HG03039 (cell line): ENCODE measurements around the gene SORCS3.

ENCODE experiments used
- ATAC-seq: cut with Tn5 transposase; IDR thresholded peaks from one replicate; pipeline ENCODE4 v1.9.1; 2021; ENCODE audit warnings: mild to moderate bottlenecking, moderate library complexity; ENCODE audit not compliant: unreplicated experiment

SORCS3 gene

GRCh38 chr10:104641187-104641936, at the start of gene SORCS3:
Gene SORCS3, plus strand, starts transcription at chr10:104641290.
- ATAC-seq = no peak

GRCh38 chr10:104591441-104591840, 49.6 kb upstream of the SORCS3 start:
- ATAC-seq = no peak

GRCh38 chr10:104601166-104601565, 39.9 kb upstream of the SORCS3 start:
- no peak for ATAC-seq

GRCh38 chr10:104608091-104608828, 32.8 kb upstream of the SORCS3 start:
- no peak for ATAC-seq

GRCh38 chr10:104612571-104613205, 28.4 kb upstream of the SORCS3 start:
- ATAC-seq = no peak

- ATAC-seq = no peak
Measured at GRCh38 chr10:104613406-104613805, 27.7 kb upstream of the SORCS3 start.

GRCh38 chr10:104614245-104614831, 26.8 kb upstream of the SORCS3 start:
- ATAC-seq = no peak

- ATAC-seq = no peak
Measured at GRCh38 chr10:104615136-104615535, 26.0 kb upstream of the SORCS3 start.

- no peak for ATAC-seq
Measured at GRCh38 chr10:104617831-104618230, 23.3 kb upstream of the SORCS3 start.

GRCh38 chr10:104622175-104622574, 18.9 kb upstream of the SORCS3 start:
- ATAC-seq = no peak

GRCh38 chr10:104622598-104623209, 18.4 kb upstream of the SORCS3 start:
- ATAC-seq = no peak

- ATAC-seq = no peak
Measured at GRCh38 chr10:104630731-104631130, 10.4 kb upstream of the SORCS3 start.

- ATAC-seq = no peak
Measured at GRCh38 chr10:104631946-104632345, 9.1 kb upstream of the SORCS3 start.

- no peak for ATAC-seq
Measured at GRCh38 chr10:104638861-104639589, 2.1 kb upstream of the SORCS3 start.

GRCh38 chr10:104639590-104640338, 1.3 kb upstream of the SORCS3 start:
- no peak for ATAC-seq

- ATAC-seq = no peak
Measured at GRCh38 chr10:104640339-104641186, 527 bp upstream of the SORCS3 start.

- ATAC-seq = no peak
Measured at GRCh38 chr10:104641937-104642657, 1.0 kb downstream of the SORCS3 start.

- no peak for ATAC-seq
Measured at GRCh38 chr10:104642658-104643302, 1.7 kb downstream of the SORCS3 start.
